ENCODE results near the gene AGRN. TPM values are rescaled to one million over a fixed set of nuclear protein-coding genes. Genes with fewer than 3 reads are reported as not detected.

The AGRN gene
- total and polyA plus RNA-seq, 4 donors = 1.8 to 22.4 (median 16.9) TPM

DNA sequence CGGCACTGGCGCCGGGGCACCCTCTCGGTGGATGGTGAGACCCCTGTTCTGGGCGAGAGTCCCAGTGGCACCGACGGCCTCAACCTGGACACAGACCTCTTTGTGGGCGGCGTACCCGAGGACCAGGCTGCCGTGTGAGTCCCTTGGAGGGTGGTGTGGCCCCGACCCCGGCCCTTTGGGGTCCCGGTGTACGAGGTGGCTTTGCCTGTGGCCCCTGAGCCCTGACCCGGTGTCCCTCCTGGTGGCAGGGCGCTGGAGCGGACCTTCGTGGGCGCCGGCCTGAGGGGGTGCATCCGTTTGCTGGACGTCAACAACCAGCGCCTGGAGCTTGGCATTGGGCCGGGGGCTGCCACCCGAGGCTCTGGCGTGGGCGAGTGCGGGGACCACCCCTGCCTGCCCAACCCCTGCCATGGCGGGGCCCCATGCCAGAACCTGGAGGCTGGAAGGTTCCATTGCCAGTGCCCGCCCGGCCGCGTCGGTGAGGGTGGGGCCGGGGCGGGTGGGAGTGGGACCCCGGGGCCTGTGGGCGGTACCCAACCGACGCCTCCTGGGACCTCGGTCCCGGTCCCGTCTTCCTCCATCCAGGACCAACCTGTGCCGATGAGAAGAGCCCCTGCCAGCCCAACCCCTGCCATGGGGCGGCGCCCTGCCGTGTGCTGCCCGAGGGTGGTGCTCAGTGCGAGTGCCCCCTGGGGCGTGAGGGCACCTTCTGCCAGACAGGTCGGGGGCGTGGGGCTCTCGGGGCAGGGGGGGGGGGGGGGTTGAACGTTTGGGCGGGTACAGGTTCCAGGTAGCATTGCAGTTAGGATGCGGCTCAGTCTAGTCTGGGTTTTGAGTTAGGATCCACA is 29.6 kb downstream of the AGRN start (continued):
- TF ChIP-seq, protein P1, sequence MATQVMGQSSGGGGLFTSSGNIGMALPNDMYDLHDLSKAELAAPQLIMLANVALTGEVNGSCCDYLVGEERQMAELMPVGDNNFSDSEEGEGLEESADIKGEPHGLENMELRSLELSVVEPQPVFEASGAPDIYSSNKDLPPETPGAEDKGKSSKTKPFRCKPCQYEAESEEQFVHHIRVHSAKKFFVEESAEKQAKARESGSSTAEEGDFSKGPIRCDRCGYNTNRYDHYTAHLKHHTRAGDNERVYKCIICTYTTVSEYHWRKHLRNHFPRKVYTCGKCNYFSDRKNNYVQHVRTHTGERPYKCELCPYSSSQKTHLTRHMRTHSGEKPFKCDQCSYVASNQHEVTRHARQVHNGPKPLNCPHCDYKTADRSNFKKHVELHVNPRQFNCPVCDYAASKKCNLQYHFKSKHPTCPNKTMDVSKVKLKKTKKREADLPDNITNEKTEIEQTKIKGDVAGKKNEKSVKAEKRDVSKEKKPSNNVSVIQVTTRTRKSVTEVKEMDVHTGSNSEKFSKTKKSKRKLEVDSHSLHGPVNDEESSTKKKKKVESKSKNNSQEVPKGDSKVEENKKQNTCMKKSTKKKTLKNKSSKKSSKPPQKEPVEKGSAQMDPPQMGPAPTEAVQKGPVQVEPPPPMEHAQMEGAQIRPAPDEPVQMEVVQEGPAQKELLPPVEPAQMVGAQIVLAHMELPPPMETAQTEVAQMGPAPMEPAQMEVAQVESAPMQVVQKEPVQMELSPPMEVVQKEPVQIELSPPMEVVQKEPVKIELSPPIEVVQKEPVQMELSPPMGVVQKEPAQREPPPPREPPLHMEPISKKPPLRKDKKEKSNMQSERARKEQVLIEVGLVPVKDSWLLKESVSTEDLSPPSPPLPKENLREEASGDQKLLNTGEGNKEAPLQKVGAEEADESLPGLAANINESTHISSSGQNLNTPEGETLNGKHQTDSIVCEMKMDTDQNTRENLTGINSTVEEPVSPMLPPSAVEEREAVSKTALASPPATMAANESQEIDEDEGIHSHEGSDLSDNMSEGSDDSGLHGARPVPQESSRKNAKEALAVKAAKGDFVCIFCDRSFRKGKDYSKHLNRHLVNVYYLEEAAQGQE (IDR thresholded peaks at IDR 0.05) = no peak
- TF ChIP-seq SP1 (IDR thresholded peaks at IDR 0.05) (no peak), TAF1 (conservative IDR thresholded peaks at IDR 0.05) (no peak), FOXA2 (IDR thresholded peaks at IDR 0.05) (no peak), FOXA1 (IDR thresholded peaks at IDR 0.05) (no peak), YY1 (IDR thresholded peaks at IDR 0.05) (no peak), HNF4G (IDR thresholded peaks at IDR 0.05) (no peak), EGR1 (IDR thresholded peaks at IDR 0.05; ENCODE audit: low read depth in 2 of 2) (no peak), JUND (IDR thresholded peaks at IDR 0.05) (no peak), NR2F2 (IDR thresholded peaks at IDR 0.05) (no peak)
- TF ChIP-seq, protein P2, sequence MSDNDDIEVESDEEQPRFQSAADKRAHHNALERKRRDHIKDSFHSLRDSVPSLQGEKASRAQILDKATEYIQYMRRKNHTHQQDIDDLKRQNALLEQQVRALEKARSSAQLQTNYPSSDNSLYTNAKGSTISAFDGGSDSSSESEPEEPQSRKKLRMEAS (IDR thresholded peaks at IDR 0.05) = no peak
- TF ChIP-seq, protein P3, sequence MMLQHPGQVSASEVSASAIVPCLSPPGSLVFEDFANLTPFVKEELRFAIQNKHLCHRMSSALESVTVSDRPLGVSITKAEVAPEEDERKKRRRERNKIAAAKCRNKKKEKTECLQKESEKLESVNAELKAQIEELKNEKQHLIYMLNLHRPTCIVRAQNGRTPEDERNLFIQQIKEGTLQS (IDR thresholded peaks at IDR 0.05) = no peak

DNA sequence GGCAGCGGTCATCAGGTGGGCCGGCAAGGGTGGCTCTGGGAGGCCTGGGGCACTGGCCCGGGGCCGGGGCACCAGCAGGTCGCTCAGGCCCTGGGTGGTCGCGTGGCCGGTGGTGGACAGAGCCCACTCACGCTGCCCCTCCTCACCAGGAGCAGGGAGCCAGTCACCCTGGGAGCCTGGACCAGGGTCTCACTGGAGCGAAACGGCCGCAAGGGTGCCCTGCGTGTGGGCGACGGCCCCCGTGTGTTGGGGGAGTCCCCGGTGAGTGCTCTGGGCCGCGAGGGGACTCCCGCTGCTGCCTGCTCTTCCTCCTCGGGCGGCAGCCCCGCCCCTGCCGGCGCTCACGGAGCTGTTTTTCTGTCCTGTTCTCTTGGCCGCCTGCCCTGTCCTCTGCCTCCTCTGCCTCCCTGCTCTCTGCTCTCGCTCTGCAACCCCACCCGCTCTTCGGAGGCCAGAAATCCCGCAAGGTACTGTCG is 30.7 kb downstream of the AGRN start:
- H3K27me3 ChIP-seq (ENCODE audit: control insufficient read depth in 4 of 4, insufficient read depth in 4 of 4, low read length in 3 of 4) = no peaks in the 10 kb centered on the region
- DNase-seq (ENCODE audit: low spot score) = no peak
- 91% methylated on average over 32 of the region's 32 CpGs for WGBS

More for the DNA sequence above, 30.7 kb downstream of the AGRN start:
- Histone ChIP-seq H3K36me3 (ENCODE audit: control insufficient read depth in 4 of 4, insufficient read depth in 3 of 4, low read depth in 1 of 4, low read length in 3 of 4) (peaks cover 0 to 26% (median 5%) of the 10 kb centered on the region in 4 donors), H3K4me1 (ENCODE audit: control insufficient read depth in 4 of 4, insufficient read depth in 4 of 4, low read length in 3 of 4) (no peaks in the 10 kb centered on the region), H3K27ac (ENCODE audit: low read depth in 1 of 2, low read length in 2 of 2) (no peak overlapping the region), H3K9ac (ENCODE audit: low read depth in 1 of 2, low read length in 2 of 2) (no peak overlapping the region), H3K4me3 (ENCODE audit: low read depth in 1 of 3, low read length in 3 of 3) (no peak overlapping the region), H3K9me3 (ENCODE audit: control insufficient read depth in 4 of 4, low read length in 3 of 4) (no peaks in the 10 kb centered on the region)
- no peak for TF ChIP-seq FOXA1 (IDR thresholded peaks at IDR 0.05)
- TF ChIP-seq, protein P2 (IDR thresholded peaks at IDR 0.05) = no peak
- TF ChIP-seq TAF1 (conservative IDR thresholded peaks at IDR 0.05) = no peak
- TF ChIP-seq NR2F2 (IDR thresholded peaks at IDR 0.05) = no peak
- TF ChIP-seq HNF4A (conservative IDR thresholded peaks at IDR 0.05) = no peak
- TF ChIP-seq, protein P1 (IDR thresholded peaks at IDR 0.05) = no peak
- no peak for TF ChIP-seq FOXA2 (IDR thresholded peaks at IDR 0.05)
